Mesenteric fat pad (tissue), 1 donor: ENCODE measurements around the gene ELMO1. TPM values are rescaled to one million over a fixed set of nuclear protein-coding genes. Genes with fewer than 3 reads are reported as not detected.

Experiments
- DNase-seq: peaks from one replicate; pipeline ENCODE4 v3.0.0-alpha.2; 2020; ENCODE audit warnings: low spot score
- long read RNA-seq: library from polyadenylated mRNA; unstranded; transcript quantifications from one replicate; pipeline ENCODE4 v2.0.0, GENCODE V29; 2020
- total RNA-seq: library from RNA; stranded (reverse); fragmentation: NEBNext Ultra II Directional; extraction: Animal tissue kit (Norgen Biotek cat#: 25700); gene quantifications from one replicate; pipeline ENCODE4 v1.2.1, GENCODE V29; 2021
- donor health status: DM: yes; HTN: yes; CAD: no.

Gene ELMO1, protein sequence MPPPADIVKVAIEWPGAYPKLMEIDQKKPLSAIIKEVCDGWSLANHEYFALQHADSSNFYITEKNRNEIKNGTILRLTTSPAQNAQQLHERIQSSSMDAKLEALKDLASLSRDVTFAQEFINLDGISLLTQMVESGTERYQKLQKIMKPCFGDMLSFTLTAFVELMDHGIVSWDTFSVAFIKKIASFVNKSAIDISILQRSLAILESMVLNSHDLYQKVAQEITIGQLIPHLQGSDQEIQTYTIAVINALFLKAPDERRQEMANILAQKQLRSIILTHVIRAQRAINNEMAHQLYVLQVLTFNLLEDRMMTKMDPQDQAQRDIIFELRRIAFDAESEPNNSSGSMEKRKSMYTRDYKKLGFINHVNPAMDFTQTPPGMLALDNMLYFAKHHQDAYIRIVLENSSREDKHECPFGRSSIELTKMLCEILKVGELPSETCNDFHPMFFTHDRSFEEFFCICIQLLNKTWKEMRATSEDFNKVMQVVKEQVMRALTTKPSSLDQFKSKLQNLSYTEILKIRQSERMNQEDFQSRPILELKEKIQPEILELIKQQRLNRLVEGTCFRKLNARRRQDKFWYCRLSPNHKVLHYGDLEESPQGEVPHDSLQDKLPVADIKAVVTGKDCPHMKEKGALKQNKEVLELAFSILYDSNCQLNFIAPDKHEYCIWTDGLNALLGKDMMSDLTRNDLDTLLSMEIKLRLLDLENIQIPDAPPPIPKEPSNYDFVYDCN
- 48.9 TPM for total RNA-seq
- long read RNA-seq, full-length matches to known transcripts, result 13 of 71 reads
- long read RNA-seq, partial matches to known transcripts, result 26 of 71 reads
- long read RNA-seq, other reads (novel, unspliced or antisense), result 32 of 71 reads

DNA sequence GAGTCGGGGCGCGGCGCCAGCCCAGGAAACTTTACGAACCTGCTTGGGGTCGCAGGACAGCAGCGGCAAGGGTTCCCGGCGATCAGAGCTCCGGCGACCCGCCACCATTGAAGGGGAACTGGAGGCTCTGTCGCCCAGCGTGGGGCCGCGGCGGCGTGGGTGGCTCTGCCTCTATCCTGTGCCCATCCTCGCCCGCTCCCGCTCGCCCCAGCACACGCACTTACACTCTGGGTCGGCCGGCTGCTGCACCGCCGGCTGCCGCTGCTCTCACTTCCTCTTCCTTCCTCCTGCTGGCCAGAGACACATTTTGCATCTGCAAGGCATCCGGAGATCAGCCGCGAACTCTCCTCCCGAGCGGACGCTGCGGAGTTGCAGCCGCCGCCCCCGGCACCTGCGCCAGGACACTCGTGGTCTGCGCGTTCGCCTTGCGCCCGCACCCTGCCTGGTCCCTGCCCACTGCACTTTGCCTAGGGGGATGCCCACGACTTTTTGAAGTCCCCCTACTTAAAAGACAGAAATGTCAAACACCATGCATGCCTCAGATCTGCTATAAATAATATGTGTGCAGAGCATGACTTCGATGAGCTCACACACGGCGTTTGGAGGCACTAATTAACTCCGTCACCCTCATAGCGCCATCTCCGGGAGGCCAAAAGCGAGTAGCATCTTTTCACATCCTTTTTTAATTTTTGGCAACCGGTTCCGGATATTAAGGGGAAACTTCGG, at the start of gene ELMO1:
Gene ELMO1 (minus strand): TSS at position 229 of the 726 bp plus-strand sequence. CDS start 106,174 bp downstream, outside the sequence.
- DNase-seq, result peak; percentile 91

DNA sequence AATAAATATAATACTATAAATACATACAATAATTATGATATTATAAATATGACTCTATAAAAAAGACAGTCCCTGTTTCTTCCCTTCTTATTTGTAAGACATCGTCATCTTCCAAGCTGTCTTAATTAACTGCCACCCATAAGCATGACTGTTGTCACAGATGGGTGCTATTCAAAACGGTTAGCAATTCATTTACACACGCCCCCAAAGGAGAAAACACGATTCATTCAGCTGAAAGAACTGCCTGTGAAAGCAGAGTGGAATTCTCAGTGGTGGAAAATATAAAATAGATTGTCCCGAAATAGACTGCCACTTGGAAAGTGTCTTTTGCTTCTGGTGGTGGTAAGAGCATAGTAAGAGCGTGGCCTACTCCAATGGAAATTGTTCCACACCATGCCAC, 48.9 kb upstream of the ELMO1 start:
- DNase-seq, result no peak

DNA sequence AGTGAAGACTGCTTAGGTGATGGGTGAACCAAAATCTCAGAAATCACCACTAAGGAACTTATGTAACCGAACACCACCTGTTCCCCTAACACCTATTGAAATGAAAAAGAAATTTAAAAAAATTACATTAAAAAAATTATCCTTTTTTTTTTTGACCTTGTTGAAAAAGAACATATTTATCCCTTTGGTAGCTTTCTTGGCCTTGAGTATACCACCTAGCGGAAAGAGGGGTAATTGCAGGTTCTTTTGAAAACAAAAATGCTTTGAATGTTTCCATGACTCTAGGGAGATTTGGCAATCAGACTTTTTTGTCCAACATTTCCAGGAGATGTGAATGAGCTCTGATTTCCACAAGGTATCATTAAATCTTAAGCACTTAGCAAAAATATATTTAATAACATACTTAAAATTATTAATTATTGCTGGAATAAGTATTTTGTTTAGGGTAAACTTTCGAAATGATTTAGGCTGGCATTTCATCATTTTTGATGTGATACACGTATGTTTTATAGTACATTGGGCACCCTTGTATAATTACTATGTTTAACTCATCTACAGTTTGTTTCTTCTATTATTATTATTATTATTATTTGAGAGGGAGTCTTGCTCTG, 47.0 kb upstream of the ELMO1 start:
- no peak for DNase-seq

DNA sequence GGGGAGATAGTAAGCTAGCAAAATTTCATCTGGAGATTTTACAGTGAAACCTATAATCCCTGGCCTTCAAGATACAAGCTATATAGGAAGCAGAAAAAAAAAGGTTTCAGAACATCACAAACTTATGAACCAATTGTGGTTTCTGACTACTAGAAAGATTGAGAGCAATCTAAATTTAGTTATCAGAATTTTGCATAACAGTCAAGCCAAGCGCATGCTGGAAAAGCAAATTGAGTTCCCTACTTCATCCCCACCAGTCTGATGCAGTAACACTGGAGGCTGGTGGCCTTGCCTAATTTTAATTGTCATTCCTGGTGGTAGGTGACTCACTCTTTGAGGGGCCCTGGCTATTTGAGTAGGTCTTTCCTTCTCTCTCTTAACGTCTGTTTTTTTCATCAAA, 46.3 kb upstream of the ELMO1 start:
- no peak for DNase-seq

DNA sequence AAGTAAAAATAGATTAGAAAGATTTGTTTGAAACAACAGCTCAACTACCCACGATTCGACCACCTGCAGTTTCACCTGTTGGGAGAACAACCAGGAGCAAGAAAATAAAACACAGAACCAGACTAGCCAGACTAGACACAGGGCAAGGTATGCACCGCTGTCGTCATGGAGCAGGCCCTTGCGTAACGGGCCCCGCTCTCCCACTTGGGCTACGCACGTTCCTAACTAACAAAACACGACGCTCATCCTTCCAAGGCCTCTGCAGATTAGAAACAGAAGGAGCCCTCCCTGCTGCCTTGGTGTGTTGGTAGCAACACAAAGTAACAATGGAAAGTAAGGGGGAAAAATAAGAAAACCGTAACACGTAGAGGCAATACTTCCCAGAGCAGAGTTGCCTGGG, 45.1 kb upstream of the ELMO1 start:
- no peak for DNase-seq

DNA sequence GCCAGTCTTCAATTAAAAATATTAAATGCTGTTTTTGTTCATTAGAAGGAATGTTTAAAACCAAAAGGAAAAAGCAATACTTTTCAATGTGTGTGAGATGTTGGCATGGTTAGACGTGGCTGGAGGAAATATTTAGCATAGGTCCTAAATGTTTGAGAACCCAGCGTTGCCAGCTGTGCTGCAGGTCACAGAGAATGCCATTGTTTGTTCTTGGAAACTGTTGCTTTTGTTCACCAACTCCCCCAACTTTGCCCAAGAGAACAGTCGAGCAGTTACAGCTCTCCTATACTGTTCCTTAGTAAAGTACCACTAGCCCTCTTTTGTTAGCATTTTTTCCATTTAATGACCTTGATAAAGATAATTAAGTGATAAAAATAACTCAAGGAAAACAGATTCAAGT, 44.5 kb upstream of the ELMO1 start:
- no peak for DNase-seq

DNA sequence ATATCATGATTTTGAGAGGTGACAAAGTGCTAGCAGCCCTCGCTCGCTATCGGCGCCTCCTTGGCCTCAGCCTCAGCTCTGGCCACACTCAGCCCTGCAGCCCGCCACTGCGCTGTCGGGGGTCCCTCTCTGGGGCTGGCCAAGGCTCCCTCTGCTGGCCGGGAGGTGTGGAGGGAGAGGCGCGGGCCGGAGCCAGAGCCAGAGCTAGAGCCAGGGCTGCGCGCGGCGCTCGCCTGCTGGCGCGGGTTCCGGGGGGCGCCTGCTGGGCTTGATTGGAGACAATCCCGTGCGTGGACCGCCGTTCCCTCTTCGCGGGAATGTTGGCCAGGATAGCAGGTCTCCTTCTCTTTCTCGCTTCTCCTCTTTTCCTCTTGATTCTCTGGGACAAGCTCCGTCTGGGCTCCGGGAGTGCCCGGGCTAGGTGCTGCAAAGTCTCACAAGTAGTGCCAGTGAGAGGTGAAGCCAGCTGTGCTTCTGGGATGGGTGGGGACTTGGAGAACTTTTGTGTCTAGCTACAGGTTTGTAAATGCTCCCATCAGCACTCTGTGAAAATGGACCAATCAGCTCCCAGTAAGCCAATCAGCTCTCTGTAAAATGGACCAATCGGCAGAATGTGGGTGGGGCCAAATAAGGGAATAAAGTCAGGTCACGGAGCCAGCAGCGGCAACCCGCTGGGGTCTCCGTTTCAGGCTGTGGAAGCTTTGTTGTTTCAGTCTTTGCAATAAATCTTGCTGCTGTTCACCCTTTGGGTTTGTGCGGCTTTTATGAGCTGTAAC, 43.4 kb upstream of the ELMO1 start:
- no peak for DNase-seq

DNA sequence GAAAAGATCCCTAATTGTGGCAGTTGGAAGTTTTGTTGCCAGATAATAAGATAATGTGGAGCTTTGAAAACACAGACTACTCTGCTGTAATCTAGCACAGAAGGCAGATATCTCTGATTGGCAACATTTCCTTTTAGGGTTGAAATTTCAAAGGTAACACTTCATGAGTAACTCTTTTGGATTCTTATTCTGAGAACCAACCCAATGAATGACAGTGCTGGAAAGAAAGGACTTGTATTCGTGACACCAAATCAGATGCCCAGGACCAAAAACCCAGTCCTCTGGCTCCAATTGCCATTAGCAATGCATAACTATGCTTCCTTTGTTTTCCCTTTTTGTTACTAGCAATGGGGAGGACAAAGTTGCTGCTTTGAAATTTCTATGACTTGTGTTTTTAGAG, 41.0 kb upstream of the ELMO1 start:
- no peak for DNase-seq

DNA sequence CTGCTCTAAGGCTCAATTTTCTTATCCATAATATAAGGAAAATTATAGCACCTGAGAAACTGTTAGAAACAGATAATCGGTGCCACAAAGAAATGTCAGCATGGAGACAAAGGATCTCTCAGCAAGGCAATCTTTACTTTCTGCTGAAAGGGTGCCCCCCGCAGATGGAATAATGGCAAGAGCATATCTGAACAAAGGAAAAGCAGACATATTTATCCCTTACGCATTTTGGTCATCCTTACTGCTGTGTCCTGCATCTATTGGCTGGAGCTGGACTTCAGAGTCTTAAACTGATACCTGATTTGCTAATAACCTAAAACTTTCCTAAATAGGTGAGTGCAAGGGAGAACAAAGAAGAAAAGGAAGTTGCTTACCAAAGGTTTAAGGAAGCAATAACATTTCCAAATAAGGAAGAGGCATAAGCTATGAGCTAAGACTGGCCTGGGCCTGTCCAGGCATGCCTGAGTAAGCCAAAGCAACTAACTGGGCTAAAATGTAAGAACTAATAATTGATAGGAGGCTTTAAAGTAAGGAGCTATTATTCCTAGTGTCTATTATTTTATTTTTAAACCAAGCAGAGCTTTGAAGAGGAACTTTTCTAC, 39.6 kb upstream of the ELMO1 start:
- no peak for DNase-seq

DNA sequence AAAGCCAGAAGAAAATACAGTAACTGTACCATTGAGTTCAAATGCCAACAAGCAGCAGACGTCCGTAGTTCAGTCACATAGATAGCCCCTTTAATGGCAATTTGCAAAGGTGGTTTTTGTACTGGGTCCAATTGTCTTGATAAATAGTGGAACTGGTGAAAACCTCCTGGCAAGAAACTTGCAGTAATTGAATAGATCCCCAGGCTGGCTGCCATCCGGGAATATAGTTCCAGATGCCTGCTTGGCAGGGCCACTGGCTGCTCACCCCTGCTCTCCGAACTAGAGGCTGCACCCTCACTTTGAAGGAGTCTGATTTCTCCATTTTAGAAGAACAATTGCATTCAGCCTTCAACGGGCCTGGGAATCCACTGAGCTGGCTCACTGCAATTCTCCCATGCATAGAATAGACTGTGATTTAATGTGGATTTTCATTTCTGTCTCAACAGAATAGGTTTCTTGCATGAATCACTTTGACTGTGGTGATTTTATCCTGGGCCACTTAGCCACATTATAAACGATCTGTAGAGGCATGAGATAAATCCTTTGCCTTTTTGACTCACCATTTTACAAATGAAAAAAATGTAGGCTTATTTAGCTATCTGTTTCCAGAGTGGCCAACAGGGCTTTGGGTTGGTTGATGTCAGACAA, 35.9 kb upstream of the ELMO1 start:
- no peak for DNase-seq

DNA sequence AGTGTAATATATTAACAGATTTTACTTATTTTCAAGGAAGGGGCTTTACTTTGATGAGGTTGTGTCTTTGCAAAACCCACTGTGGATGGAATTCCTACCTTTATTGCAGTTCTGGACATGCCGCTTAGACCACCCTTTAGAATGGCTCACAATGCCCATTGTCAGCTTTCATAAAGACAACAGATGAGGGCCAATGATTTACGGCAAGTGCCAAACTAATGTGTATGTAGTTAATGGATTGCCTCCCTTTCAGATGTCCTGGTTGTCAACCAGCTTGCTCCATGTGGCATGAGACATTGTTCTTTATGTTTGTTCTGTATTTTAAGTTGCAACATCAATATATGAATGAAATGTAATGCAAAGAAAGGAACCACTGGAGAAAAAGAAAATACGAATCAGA, 35.0 kb upstream of the ELMO1 start:
- DNase-seq, result no peak

DNA sequence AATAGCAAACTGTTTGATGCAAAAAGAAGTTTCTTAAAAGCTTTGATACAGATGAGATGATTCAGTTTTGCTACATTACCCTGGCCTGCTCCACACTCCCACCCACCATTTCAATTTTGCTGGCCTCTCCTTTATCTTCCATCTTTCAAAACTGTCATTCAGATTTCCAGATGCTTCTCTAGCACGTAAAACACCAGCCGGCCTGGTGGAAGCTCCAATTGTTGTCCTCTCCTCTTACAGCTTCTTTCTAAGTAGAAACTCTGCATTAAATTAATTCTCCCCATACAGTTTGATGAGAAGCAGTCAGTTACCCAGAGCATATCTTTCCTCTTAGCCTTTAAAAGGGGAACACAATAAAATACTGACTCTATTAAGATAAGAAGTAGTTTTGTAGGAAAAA, 34.3 kb upstream of the ELMO1 start:
- DNase-seq, result no peak

DNA sequence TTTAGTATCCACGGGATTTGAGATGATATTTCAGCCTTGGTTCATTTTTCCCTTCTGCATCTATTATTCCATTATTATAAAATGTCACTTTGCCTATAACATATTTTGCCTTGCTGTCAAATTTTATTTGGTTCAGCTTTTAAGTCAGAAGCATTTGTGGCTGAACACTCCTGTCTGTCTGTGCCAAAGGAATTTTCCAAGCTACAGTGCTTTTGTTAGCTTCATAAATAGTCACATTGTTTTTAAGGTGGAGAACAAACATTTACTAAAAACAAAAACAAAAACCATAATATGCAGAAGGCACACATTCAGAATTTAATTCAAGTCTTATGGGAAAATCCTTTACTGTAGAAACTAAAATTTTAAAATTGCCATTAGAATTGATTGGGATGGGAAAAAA, 33.8 kb upstream of the ELMO1 start:
- no peak for DNase-seq

DNA sequence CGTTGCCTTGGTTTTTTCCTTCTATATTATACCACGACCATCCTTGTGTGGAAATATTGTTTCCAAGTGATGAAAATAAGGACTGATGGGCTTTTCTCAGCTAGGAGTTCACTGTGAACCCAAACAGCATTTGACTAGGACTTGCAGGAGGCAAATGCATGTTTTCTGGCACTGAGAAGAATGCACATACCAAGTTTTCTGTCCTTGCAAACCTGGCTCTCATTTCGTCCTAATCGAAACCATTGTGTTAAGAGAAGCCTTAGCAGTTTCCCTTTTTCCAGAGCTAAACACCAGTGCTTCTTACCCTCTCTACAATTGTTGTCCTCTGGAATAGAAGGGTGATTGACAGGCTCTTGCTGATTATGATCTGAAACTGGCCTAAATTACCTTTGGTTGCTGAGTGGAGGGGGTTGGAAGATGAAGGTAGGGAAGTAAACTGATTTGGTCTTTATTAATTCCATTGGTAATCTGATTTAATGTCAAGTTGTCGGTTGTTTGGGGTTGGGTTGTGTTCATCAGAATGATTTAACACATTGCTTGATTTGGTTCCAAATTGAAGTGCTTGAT, 33.1 kb upstream of the ELMO1 start:
- DNase-seq, result no peak

DNA sequence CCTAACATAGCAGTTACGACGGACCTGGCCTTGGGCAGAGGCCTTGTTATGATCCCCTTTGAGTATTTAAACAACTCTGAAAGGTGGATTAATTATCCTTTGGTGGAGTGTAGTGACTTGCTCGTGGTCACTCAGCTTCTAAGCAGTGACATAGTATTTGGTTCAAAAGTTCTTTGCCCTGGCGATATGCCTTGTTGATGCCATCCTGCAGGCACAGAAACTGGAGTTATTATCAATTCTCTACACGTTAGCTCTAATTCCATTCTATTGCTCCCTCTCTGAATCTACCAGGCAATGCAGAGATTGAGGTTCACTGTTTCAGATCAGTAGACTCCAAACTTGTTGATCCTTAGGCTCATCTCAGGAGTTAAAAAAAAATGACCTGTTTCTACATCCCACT, 32.5 kb upstream of the ELMO1 start:
- DNase-seq, result no peak

DNA sequence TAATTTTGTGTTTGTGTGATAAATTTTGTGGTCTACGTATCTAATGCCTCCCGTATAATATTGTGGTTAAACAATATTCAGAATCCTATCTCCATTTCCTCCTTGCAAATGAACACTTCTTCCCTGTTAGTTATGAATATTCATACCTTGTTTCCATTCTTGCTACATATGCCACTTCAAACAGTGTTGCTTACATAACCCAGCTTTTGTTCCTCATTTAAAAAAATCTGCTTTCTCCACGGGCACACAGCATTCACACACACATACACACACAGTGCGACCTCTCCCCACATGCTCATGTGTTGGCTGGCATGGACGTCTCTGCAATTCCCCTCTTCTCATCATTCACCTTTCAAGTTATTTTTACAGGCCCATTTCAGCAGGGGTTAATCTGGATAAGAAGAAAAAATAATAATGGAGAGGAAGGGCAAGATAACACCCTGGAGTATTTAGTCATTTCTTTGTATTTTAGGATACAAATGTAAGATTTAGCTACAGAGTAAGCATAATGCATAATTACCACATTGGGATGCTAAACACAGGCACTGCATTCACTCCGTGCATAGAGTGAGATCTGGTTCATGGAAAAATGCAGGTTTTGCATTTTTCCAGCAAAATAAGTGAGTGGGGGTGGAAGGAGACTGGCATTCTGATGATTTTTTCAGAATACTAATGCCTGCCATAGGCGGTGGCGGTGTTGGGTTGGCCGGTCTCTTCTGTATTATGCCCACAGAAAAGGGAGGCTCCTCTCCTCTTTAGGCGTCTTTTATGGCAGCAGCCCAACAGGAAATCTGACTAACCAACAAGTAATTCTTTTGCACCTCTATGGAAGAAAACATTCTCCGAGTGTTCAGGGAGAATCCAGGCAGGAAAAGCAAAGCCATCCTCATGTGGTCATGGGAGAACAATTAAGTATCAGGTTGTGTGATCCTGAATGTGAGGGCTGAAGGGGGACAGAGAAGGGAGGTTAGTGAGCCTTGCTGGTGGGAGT, 31.7 kb upstream of the ELMO1 start:
- no peak for DNase-seq

DNA sequence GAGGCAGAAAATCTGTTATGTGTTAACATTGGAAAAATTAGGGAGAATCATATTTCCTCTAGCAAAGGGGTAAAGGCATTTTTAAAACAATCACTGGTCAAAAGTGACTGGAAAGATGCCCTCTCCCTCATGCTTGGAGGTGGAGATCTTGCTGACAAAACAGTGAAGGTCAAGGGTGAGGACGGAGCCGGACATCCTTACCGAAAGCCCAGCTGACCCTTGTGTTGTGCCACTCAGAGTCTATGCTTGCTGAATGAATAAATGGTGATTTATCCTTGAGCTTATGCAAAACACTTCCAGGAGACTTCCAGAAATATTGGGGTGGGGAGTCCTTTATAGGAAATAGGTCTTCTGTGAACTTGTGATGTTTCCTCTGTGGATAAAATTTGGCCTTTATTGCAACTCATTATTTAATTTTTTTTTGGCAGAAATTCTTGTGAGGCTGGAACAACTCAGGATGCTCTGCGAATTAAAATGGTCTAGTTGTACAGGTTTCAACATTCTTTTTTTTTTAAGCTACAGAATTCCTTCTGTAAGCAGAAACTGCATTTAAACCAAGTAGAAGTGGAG, 28.3 kb upstream of the ELMO1 start:
- DNase-seq, result no peak

DNA sequence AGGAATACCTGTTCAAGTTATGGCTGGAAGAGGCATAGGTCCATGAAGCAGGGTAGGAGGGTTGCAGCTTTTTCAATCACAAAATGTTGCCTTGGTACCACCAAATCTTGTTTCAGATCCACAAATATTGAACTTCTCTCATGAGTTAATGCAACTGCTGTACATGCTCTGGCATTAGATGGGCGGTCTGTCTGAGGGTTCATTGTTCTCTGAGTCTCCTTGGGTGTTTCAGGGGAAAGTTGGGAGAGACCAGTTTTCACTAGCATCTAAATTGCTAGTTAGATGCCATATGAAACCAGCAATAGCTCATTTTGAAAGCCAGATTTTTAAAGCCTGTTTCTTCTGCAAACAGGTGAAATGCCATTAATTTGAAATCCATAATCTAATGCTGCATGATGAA, 27.8 kb upstream of the ELMO1 start:
- DNase-seq, result no peak
